NCI-H1092 (cell line): ENCODE data around the gene ARHGAP6.
"Not testable (repeated sequence)": the region's sequence is repeated elsewhere in the genome, so short reads cannot be mapped to it uniquely, and the experiment has no call there.

Experiments
- DNase-seq: peaks from one replicate; lab custom pipeline; 2025; lab: John Stamatoyannopoulos, UW

ARHGAP6 gene

DNA sequence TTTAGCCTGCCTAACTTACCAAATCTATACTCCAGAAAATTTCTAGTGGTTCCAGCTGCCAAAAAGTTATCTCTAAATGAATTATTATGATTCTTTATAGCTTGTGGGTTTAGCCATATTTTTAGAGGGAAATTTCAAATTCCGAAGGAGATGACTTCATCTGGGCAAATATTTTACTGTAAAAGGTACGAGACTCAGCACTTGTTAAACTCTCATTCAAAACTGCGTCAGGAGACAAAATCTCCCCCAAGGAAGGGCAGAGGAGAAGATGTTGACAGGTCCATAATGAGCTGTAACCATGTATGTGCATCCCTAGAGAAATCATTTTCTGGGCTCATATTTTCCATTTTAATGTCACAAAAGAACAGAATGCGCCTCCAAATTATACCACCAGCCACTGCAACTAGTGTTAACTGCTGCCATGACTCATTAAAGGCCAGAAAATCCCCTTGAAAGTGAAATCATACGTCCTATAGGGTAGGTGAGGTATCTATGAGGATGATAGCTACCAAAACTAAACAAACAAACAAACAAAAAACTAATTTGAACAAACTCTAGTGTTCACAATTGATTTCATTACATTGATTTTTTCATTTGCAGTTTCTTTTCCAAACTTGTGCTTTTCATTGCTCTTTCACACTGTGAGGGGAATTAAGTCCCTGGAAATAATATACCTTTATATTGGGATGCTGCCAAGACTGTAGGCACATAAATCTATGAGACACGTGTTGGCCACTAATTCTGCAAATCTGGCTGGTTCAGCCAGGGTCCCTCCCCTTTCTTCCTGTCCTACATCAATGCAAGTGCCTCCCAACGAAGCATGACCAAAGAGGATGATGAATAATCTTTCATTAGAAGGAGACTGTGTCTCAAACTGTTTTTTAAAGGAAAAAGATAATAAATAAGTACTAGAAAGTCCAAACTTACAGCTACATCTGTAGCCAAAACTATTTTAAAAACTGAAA is 85.8 kb downstream of the ARHGAP6 start:
- no peak for DNase-seq

DNA sequence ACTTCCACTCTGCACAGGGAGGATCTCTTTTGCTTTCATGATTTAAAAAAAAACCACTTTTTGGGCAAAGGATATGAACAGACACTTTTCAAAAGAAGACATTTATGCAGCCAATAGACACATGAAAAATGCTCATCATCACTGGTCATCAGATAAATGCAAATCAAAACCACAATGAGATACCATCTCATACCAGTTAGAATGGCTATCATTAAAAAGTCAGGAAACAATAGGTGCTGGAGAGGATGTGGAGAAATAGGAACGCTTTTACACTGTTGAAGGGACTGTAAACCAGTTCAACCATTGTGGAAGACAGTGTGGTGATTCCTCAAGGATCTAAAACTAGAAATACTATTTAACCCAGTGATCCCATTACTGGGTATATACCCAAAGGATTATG is 87.4 kb downstream of the ARHGAP6 start:
- DNase-seq: not testable (repeated sequence)

DNA sequence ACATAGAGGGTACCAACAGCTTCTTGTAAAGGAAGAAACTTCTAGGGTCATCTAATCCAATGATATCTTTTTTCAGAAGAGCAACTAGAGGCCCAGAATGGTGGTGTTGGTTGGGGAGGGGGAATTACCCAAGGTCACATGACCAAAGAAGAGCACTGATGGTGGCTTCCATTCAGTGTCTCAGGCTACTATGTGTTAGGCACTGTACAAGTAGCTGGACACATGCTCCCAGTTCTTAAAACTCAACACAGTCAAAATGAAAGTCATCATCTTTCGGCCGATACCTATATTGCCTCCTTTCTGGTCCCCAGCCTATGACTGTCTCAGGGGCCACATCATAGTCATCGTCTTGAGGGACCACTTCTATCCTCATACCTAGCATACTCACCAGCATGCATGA is 88.1 kb downstream of the ARHGAP6 start:
- DNase-seq: no peak

DNA sequence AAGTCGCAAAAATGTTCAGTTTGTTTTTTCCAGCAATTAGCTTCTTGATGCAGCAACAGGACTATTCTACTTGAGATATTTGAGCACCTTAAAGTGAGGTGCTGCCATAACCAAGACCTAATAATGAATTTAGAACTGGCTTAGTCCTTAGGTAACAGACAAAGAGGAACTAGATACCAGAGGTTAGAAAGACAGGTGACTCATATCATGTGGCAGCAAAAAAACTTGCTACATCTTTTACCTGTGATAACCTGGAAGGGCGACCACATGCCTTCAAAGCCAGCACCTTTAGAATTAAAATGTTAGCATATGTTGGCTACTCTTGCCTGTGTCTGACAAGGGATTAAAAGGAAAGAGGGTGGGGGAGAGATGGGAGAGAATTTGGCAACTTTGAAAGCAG is 90.4 kb downstream of the ARHGAP6 start:
- no peak for DNase-seq

DNA sequence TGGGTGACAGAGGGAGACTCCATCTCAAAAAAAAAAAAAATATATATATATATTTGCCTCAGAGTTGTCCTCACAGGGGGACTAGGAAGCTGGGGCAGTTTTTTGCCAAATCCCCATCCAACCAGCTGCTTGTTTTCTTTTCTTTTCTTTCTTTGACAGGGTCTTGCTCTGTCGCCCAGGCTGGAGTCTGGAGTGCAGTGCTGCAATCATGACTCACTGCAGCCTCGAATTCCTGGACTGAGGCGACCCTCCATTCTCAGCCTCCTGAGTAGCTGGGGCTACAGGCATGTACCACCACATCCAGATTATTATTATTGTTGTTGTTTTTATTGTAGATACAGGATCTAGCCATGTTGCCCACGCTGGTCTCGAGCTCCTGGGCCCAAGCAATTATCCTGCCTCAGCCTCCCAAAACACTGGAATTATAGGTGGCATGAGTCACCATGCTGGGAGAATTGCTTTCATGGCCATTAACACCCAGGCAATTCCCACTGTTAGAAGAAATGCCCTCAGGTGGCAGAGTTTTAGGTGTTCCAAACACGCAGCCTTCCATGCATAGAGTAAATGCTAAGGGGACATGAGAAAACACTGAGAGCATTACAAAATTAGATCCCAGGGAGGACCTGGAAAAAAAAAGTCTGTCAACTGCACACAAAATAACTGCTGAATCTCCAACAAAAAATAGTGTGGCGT is 98.0 kb downstream of the ARHGAP6 start:
- no peak for DNase-seq

DNA sequence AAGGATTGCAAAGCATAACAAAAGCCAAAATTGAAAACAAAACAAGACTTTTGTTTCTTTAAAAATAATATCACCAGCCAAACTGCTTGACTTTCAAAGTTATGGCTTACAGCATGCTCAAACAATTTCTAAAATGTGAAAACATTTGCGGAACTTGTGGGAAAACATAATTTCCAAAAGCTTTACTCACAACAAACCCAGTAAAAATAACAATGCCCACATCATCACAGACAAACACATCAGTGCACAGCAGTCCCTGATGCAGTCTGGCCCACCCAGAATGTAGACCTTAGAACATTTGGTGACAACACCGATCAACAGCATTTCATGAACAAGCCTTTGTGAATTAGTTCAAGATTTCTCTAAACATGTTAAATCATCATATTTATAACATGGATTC is 98.9 kb downstream of the ARHGAP6 start:
- no peak for DNase-seq

DNA sequence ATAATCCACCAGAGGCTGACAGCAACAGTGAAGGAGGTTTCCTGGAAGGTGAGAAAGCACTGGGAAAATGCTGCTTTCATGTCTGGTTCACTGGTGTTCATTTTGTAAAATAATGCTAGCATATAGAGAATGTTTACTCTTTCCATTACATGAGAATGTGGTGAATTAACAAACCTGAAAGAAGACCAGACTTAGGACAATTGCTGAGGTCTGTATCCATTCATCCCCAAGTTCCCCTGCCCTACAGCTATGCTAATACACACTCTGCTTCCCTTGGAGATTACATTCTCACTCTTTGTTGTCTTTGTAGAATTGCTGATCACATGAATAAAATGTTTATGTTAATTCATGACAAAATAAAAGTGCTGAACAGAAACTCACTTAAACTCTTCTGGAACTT is 99.5 kb downstream of the ARHGAP6 start:
- no peak for DNase-seq

DNA sequence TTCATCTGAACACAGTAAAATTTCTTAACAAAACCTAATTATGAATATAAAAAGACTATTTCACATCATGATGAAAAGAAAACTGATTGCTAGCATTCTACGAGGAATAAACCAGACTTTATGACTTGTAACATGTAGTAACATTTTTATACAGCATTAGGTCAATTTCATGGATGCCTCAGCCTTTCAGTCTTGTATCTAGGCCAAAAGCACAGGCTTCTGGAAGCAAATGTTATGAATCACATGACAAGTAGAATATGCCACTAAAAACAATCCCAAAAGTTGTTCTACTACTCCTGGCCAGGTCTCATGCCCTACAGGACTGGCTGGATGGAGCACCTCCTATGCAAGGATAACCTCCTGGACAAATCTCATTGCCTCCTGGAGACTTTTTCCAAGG is 101.2 kb downstream of the ARHGAP6 start:
- no peak for DNase-seq

DNA sequence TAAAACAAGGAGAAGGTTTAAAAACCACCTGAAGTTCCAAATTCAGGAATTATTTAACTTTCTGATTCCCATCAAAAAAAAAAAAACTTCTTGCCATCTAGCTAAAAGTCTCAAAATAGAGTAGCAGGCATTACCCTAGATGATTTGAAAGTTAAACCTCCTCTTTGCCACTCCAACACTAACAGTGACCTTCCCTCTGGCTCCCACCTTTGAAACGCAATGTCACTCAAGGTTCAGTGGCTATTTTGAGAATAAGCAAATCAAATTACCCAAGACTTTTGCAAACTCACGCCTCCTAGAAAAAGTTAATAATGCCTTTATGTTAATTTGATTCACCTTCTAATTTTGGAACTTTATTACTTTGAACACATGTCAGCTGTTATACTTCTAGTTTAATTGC is 103.2 kb downstream of the ARHGAP6 start:
- no peak for DNase-seq

DNA sequence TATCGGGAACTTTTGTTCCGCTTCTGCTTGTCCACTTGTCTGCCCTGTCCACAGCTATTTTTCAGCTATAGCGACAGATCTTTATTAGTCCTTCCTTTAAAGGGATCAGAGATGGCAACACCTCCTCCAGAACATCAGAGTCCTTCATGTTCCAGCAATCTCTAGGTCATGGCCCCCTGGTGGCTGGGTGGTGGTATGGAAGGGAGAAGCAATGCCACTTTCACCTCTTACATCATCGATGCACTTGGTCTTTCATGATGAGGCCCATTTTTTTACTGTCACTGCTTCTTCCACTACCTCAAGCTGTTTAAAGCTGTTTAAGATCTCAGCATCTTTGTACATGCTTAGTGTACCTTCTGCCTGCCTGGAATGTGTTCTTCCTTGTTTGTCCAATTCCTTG is 106.7 kb downstream of the ARHGAP6 start:
- no peak for DNase-seq

DNA sequence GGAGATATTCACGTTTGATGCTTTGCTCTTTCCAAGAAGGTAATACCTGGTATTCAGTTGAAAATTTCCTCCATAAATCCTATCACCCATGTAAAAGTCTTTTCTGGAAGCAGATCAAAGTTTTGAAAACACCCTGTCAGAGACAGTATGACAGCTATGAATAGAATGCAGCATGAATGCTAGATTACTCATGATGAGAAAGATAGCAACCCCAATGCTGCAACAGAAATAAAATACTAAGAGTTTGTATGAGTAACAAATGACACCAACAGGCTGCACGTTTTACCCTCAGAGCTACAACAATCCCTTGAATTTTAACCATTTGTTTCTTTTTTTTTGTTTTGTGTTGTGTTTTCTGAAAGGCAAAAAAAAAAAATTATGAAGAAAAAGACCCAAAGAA is 108.6 kb downstream of the ARHGAP6 start:
- no peak for DNase-seq

DNA sequence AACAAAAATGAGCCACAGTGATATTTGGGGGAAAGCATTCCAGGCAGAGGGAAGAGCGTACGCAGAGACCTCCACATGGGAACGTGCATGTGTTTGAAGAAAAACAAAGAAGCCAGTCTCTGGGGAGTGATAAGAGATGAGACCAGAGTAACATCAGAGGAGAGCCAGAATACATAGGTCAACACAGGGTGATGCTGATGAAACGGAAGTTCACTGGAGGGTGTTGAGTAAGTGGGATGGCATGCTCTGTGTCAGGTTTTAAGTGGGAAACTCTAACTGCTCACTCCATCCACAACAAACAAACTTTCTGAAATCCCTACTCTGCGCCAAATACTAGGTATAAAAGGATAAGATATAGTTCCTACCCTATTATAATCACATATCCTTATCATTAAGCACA is 110.0 kb downstream of the ARHGAP6 start:
- DNase-seq: no peak

DNA sequence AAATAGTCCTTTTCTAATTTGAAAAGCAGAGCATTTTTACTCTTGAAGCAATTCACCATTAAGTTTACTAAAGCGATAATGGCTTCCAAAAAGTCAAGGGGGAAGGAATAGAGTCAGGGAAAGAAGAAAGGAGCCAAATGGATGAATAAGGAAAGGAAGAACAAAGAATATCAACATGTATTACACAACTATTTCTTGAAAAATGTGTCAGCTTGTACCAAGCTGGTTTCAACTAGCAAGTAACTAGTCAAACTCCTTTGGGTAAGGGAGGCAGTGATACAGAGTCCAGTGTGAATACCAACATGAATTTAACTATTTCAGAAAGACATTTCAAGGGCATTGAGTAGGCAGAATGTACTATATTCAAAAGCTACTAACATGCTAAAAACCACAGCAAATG is 112.1 kb downstream of the ARHGAP6 start:
- no peak for DNase-seq

DNA sequence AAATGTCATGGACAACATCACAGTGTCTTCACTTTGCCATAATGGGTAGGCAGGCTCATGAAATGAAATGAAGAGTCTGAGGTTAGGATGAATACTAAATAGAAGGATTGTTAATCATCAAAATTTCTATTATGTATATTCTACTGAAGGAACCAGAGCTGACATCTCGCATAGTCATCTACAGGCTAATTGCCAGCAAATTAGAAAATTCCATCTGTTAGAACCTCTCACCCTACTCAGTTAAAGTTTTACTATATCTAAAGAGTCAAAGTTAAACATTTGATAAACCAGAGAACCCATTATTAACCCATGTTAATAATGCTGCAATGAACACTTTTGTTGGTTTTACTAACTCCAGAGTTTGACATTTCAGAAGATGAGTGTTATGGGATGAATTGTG is 114.6 kb downstream of the ARHGAP6 start:
- DNase-seq: no peak

DNA sequence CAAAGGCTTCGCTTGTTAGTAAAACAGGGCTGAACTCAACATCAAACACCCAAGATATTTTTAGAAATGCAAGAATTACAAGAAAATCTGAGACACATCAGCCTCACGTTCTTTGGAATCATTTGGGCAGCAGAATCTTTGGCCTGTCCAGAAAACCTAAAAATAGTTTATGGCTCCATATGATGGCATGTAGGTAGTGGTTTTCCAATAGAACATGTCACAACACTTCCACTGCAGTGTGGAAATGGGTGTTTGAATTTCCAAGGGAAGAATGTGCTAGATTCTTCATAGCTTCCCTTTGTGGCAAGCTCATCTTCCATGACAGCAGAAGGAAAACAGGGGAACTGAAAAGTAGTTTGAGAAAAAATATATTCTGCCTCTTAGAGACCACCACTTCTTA is 118.8 kb downstream of the ARHGAP6 start:
- DNase-seq: no peak

DNA sequence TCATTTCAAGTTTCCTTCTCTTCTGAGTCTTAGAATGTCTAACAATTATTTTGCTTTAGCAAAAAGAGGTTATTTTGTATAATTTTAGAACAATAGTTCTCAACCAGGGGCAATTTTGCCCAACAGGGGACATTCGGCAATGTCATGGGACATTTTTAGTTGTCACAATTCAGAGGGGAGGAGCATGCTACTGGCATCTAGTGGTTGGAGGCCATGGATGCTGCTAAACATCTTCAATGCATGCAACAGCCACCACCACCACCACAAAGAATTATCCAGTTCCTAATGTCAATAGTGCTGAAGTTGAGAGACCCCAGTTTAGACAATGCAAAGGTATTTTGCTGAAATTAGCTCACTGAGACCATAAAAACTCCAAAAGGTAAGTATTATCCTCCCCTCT is 122.5 kb downstream of the ARHGAP6 start:
- no peak for DNase-seq

DNA sequence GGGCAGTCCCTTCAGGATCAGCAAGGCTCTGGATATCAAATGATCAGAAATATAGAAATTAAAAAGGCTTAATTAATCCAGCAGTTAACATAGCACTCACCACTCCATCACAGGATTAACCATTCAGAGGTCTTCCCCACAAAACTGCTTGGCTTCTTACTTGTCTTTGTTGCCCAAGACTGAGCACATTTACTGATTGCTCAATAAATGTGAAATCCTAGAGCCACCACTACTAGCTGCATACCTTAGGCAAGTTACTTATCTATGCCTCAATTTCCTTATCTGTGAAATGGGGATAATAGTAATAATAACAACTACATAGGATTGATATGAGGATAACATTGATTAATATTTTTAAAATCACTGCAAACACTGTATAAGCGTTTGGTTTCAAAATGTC is 124.2 kb downstream of the ARHGAP6 start:
- no peak for DNase-seq

DNA sequence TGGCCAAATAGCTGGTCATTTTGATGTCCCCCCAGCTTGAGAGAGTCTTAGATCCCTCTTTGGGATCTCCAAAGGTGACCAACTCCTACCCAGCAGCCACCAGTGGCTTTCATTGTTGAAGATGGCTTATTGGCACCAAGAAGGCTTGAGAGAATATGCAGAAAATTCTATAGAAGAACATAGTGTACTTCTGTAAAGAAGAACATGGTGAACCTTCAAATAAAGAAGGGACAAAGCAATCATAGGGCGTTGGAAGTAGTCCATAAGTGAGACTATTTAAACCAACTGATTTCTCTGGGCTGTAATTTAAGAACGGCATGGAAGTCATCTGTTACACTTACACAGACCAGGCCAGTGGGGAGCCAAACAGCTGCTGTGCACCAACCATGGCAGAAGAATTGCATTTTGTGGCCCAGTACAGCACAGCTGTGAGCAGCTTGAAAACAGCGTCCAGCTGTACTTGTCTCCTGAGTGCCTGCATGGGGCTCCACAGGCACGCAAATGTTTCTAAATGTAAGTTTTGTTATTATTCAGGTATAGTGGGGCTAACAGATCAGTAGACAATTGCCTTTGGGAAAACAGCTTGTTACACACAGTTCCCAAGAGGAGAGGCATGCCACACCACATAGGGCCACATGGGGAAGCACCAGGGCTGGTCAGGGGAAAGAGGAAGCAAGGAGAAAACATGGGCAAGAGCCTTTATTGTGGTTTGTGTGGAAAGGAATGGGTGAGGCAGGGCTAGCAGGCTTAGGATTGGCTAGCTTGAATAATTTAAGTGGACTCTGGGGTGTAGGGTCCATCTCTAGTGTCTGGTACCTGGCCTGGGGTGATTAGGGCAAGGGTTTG is 125.0 kb downstream of the ARHGAP6 start:
- DNase-seq: no peak

DNA sequence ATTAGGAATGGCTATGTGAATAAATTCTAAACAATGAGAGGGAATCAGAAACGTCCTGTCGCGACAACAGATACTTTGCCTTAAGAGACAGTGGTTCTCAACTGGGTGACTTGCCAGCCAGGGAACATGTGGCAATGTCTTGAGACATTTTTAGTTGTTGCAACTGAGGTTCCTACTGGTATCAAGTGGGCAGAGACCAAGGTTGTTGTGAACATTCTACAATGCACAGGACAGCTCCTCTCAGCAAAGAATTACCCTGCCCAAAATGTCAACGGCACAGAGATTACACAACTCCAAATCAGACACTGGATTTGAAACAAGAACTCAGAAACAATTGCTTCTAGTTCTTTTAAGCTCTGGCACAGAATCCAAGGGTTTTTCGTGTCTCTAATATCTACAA is 128.6 kb downstream of the ARHGAP6 start:
- no peak for DNase-seq

DNA sequence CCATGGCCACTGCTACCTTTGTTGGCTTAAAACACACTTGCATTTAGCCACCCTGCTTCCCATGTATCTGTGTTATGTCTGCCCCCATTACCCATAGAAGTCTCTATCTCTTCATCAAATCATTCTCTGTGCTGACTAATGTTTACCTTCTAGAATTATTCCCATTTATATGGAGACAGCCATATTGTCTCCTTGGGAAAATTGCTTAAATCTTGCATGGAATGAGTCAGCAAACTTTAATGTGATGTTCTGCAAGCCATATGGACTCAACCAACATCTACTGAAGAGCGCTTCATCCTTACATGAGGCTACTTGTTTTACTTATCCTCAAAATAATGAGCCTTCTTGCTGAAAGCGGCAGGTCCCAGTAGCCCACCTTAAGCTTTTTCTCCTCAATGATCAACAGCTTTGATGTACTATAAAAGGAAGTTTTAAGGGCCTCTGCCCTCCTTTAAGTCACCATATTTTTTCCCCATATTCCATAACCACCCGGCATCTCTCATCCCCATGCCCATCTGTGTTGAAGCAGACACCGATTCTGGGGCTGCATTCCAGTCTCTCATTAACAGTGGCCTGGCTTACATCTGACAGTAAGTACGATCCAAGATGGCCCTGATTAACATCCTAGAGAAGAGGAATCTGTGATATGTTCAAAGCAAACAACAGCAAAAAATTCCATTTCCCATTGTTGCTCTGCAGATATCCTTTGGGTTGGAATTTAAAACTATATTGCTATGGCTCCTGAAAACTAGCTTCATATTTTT is 130.4 kb downstream of the ARHGAP6 start:
- no peak for DNase-seq

DNA sequence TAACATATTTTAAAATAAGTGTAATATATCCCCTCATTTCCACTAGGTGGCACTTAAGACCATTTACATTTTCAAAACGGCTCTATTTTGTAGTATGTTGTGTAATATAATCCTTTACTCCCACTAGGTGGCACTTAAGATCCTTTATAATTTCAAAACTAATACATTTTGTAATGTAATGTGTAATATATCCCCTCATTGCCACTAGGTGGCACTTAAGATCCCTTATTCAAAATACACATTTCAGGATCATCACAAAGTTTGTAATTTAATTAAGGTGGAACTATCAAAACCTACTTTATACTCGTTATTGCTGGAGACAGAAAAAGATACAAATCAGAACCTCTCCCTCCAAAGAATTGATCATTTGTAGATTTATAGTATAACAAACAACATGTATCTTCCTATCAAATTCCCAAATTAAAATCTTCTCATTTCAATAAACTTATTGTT is 132.5 kb downstream of the ARHGAP6 start:
- peak; percentile 82 for DNase-seq
